Ovary (tissue), 9 donors: ENCODE results near the gene MIPEP. TPM values are rescaled to one million over a fixed set of nuclear protein-coding genes. Genes with fewer than 3 reads are reported as not detected.

Experiments used
- DNase-seq, 5 donors: peaks; one replicate each; pipeline ENCODE4 v3.0.0-alpha.2; 2019 to 2020
- H3K27ac ChIP-seq, 2 donors: fragments of 200-600 bp; one replicate each; pipeline versions ENCODE4 v1.5.1 to v1.8.0; 2019 to 2022
- H3K27me3 ChIP-seq: fragments of 200-600 bp; one replicate; pipeline ENCODE4 v1.8.0; 2022
- H3K36me3 ChIP-seq: fragments of 200-600 bp; sonication (generic); one replicate; pipeline ENCODE4 v1.5.1; 2019
- H3K4me1 ChIP-seq: one replicate; pipeline ENCODE4 v1.8.1; 2013; ENCODE audit warnings: mild to moderate bottlenecking, moderate library complexity; ENCODE audit not compliant: insufficient read depth
- H3K4me3 ChIP-seq: fragments of 200-600 bp; sonication (generic); one replicate; pipeline ENCODE4 v1.5.1; 2017
- H3K9me3 ChIP-seq, 2 donors: fragments of 200-600 bp in 1 of 2; sonication (generic) in 1 of 2; one replicate each; pipeline versions ENCODE4 v1.5.1 to v1.8.1; 2013 to 2019; ENCODE audit warnings: mild to moderate bottlenecking in 1 of 2, moderate library complexity in 1 of 2
- CTCF ChIP-seq, 3 donors: fragments of 450-650 bp in 2 of 3; fragments of 200-600 bp in 1 of 3; IDR thresholded peaks; one replicate each; pipeline versions ENCODE4 v1.5.1 to v1.8.0; 2016 to 2022; ENCODE audit warnings: antibody characterized with exemption in 3 of 3, mild to moderate bottlenecking in 1 of 3
- EP300 ChIP-seq: sonication (generic); formaldehyde crosslinking; IDR thresholded peaks from one replicate; pipeline ENCODE4 v1.6.1; 2017; ENCODE audit warnings: antibody characterized with exemption
- POLR2A ChIP-seq: fragments of 450-650 bp; IDR thresholded peaks from one replicate; pipeline ENCODE4 v1.6.1; 2017; ENCODE audit warnings: antibody characterized with exemption, mild to moderate bottlenecking, moderate library complexity
- WGBS, 3 donors: extraction: QIAGEN DNeasy Blood & Tissue Kit in 1 of 3; methylation state at CpG; one replicate each; pipeline versions ENCODE4 v1.1.5 to v1.1.7; 2013 to 2017; 5-methylcytosine and 5-hydroxymethylcytosine counted together
- intact Hi-C, 4 donors: fragments of 100-400 bp; cut with DNase I; formaldehyde crosslinking; loops; one replicate each; pipeline versions ENCODE4 v1.11.0 to v1.15.1; 2022 to 2023
- polyA plus RNA-seq, 2 donors: library from polyadenylated mRNA; stranded (reverse); fragments of 200-250 nt in 1 of 2; fragments of 350-450 nt in 1 of 2; fragmentation: Illumina TruSeq in 1 of 2; extraction: RNeasy Lipid Tissue Mini Kit (QIAGEN cat#74804) in 1 of 2; gene quantifications; one replicate each; pipeline ENCODE4 v1.2.3, GENCODE V29; 2013 to 2014
- total RNA-seq, 7 donors: library from RNA; depleted of rRNA in 2 of 7; stranded (reverse); fragments of >200 nt in 2 of 7; fragmentation: NEBNext Ultra II Directional in 3 of 7; extraction: Animal tissue kit (Norgen Biotek cat#: 25700) in 3 of 7; gene quantifications; one replicate each; pipeline versions ENCODE4 v1.1.0 to v1.2.4, GENCODE V29; 2016 to 2023
- donor health status: DM: no; HTN: no; CAD: no; lungs with moderate emphysema.
- donor health status: DM: no; HTN: no; CAD: no.
- donor health status: Bipolar disorder and iron deficiency.
- donor health status: DM: yes; HTN: yes; CAD: no.
- donor health status: DM: no; HTN: no; CAD: no.
- donor health status: DM: yes; HTN: yes; CAD: no.

MIPEP gene
- total and polyA plus RNA-seq, 9 donors, result 7.1 to 18.8 (median 12.9) TPM

- H3K4me3 ChIP-seq, result no peak overlapping the region
- no peaks in the 10 kb centered on the region for H3K36me3 ChIP-seq
- no peaks in the 10 kb centered on the region for H3K27me3 ChIP-seq
- no peaks in the 10 kb centered on the region for H3K9me3 ChIP-seq
- TF ChIP-seq EP300 (no peak), CTCF (IDR thresholded peaks at IDR 0.05) (no peak), POLR2A (no peak)
- WGBS, 3 donors, result 58 to 67% (median 63%) methylated on average over 3 of the region's 3 CpGs
- H3K4me1 ChIP-seq, result no peaks in the 10 kb centered on the region
- H3K27ac ChIP-seq, result no peak overlapping the region
- intact Hi-C loops, result no loop called here
- no peak for DNase-seq
Measured at GRCh38 chr13:23776698-23777574, 112.3 kb downstream of the MIPEP start.

DNA sequence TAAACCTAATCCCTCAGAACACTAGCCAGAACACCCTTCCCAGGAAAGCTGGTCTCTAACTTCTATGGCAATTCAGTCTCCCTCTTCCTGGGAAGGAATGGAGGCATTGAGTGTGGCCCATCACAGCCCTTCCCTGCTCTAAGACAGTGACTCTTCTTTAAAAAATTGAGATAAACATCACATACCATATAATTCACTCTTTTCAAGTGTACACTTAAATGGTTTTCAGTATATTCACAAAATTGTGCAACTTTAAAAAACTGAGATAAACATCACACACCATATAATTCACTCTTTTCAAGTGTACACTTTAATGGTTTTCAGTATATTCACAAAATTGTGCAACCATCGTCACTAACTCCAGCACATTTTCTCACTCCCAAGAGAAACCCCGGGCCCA is 116.5 kb downstream of the MIPEP start:
- Histone ChIP-seq H3K36me3 (no peaks in the 10 kb centered on the region), H3K9me3 (no peaks in the 10 kb centered on the region), H3K4me3 (no peak overlapping the region), H3K27me3 (no peaks in the 10 kb centered on the region), H3K4me1 (no peaks in the 10 kb centered on the region), H3K27ac (no peak overlapping the region)
- TF ChIP-seq CTCF (IDR thresholded peaks at IDR 0.05) (no peak), EP300 (no peak), POLR2A (no peak)
- 44 to 48% (median 47%) methylated on average over 2 of the region's 2 CpGs for WGBS, 3 donors
- no peak for DNase-seq
- intact Hi-C loops, result no loop called here

DNA sequence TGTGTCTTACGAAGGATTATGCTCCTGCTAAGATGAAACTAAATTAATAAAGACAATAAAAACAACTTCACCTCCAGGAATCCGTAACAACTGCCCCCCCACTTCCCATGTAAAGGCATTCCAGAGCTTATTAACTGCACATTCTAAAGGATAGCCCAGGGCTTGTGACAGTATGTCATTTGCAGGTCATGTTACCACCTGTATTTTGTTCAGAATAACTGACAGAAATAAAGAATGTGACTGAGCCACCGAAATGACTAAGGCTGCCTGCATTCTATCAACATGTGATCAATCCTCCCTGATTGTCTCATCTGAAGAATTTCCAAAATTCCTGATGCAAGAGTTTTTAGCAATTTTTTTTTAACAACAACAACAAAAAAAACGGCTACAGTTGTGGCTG is 117.2 kb downstream of the MIPEP start:
- no peak overlapping the region for H3K27ac ChIP-seq
- TF ChIP-seq EP300 (no peak), POLR2A (no peak), CTCF (IDR thresholded peaks at IDR 0.05) (no peak)
- no peaks in the 10 kb centered on the region for H3K4me1 ChIP-seq
- intact Hi-C loops, result no loop called here
- H3K36me3 ChIP-seq, result no peaks in the 10 kb centered on the region
- no peaks in the 10 kb centered on the region for H3K9me3 ChIP-seq
- 69 to 75% (median 71%) methylated on average over 4 of the region's 4 CpGs for WGBS, 3 donors
- H3K27me3 ChIP-seq, result no peaks in the 10 kb centered on the region
- no peak for DNase-seq
- H3K4me3 ChIP-seq, result no peak overlapping the region

DNA sequence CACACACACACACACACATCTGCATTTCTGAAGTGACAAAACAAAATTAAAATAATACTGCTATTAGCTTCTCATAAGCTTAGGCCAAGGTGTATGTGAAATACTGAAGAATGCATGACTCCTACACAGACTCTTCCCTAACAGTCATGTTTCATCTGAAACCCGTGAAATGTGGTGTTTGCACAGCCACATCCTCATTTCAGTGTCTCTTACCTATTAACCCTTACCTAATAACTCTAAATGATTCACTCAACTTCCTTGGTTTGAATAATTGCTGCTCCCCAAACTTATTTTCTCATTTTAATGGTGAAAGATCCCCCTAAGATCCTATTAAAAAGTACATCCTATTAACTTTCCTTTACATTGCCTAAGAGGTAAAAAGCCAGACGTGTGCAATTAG is 117.6 kb downstream of the MIPEP start:
- Histone ChIP-seq H3K4me1 (no peaks in the 10 kb centered on the region), H3K36me3 (no peaks in the 10 kb centered on the region), H3K9me3 (no peaks in the 10 kb centered on the region), H3K4me3 (no peak overlapping the region), H3K27me3 (no peaks in the 10 kb centered on the region), H3K27ac (no peak overlapping the region)
- WGBS, 3 donors, result 48 to 55% (median 52%) methylated on average over 2 of the region's 2 CpGs
- TF ChIP-seq CTCF (IDR thresholded peaks at IDR 0.05) (no peak), EP300 (no peak), POLR2A (no peak)
- DNase-seq, result no peak
- intact Hi-C loops, result no loop called here
